Activated T-helper 1 cell treated with anti-CD3 and anti-CD28 coated beads, Interleukin-12 subunit alpha, Interleukin-12 subunit beta, Interleukin-2, Interleukin-4 antibody, amounts not matched to agents 30 ng/mL and 10 ng/mL and 1 ng/mL, durations not matched to agents 14 hours and 24 hours and 36 hours (primary cell): Measurements from ENCODE around the gene KRT83. TPM values are rescaled to one million over a fixed set of nuclear protein-coding genes. Genes with fewer than 3 reads are reported as not detected.
"Not testable (repeated sequence)": the region's sequence is repeated elsewhere in the genome, so short reads cannot be mapped to it uniquely, and the experiment has no call there.

Experiments used
- DNase-seq: peaks from one replicate; pipeline ENCODE4 v3.0.0; 2021; ENCODE audit warnings: low spot score
- H3K27ac Mint-ChIP-seq: one replicate; pipeline ENCODE4 v1.8.0; 2021; ENCODE audit warnings: mild to moderate bottlenecking, mixed read lengths
- H3K27me3 Mint-ChIP-seq: one replicate; pipeline ENCODE4 v1.8.0; 2022; ENCODE audit warnings: mild to moderate bottlenecking, moderate library complexity, mixed read lengths; ENCODE audit not compliant: insufficient read depth
- H3K36me3 Mint-ChIP-seq: one replicate; pipeline ENCODE4 v1.8.0; 2021; ENCODE audit warnings: low read depth, mixed read lengths
- H3K4me1 Mint-ChIP-seq: one replicate; pipeline ENCODE4 v1.8.0; 2021; ENCODE audit warnings: low read depth, mixed read lengths
- H3K4me3 Mint-ChIP-seq: one replicate; pipeline ENCODE4 v1.8.0; 2021; ENCODE audit warnings: mild to moderate bottlenecking, moderate library complexity, mixed read lengths
- H3K9me3 Mint-ChIP-seq: one replicate; pipeline ENCODE4 v1.8.0; 2021; ENCODE audit warnings: mixed read lengths
- intact Hi-C: fragments of 100-400 bp; cut with micrococcal nuclease; formaldehyde crosslinking; loops from one replicate; pipeline ENCODE4 v1.15.1; 2024
- total RNA-seq: library from RNA; stranded (reverse); gene quantifications from 2 replicates; pipeline ENCODE4 v1.2.3, GENCODE V29; 2022

Gene KRT83
- total RNA-seq, 1 donor from 2014 or later = not detected

GRCh38 chr12:52321418-52321817 is 220 bp upstream of the KRT83 start:
- Mint-ChIP-seq H3K4me3 (no peak overlapping the region), H3K9me3 (no peaks in the 10 kb centered on the region), H3K27ac (no peak overlapping the region), H3K4me1 (no peaks in the 10 kb centered on the region), H3K27me3 (peaks cover 28% of the 10 kb centered on the region), H3K36me3 (no peaks in the 10 kb centered on the region)
- intact Hi-C loops = no loop called here
- no peak for DNase-seq

GRCh38 chr12:52319097-52319496 is 2.1 kb downstream of the KRT83 start:
- no peak for DNase-seq
- Mint-ChIP-seq H3K36me3 (no peaks in the 10 kb centered on the region), H3K4me1 (no peaks in the 10 kb centered on the region), H3K27ac (no peak overlapping the region), H3K9me3 (no peaks in the 10 kb centered on the region), H3K4me3 (no peak overlapping the region), H3K27me3 (peaks cover 19% of the 10 kb centered on the region)
- intact Hi-C loops = no loop called here

GRCh38 chr12:52318241-52318990 is 2.8 kb downstream of the KRT83 start:
- Mint-ChIP-seq H3K4me3 (no peak overlapping the region), H3K36me3 (no peaks in the 10 kb centered on the region), H3K27me3 (peaks cover 18% of the 10 kb centered on the region), H3K27ac (no peak overlapping the region), H3K9me3 (no peaks in the 10 kb centered on the region), H3K4me1 (no peaks in the 10 kb centered on the region)
- no peak for DNase-seq
- intact Hi-C loops = no loop called here

- no peak overlapping the region for H3K4me3 Mint-ChIP-seq
- no peak for DNase-seq
- intact Hi-C loops = no loop called here
- H3K27me3 Mint-ChIP-seq = peaks cover 15% of the 10 kb centered on the region
- no peaks in the 10 kb centered on the region for H3K9me3 Mint-ChIP-seq
- no peaks in the 10 kb centered on the region for H3K36me3 Mint-ChIP-seq
- H3K27ac Mint-ChIP-seq = no peak overlapping the region
- no peaks in the 10 kb centered on the region for H3K4me1 Mint-ChIP-seq
These were observed 3.6 kb downstream of the KRT83 start for GRCh38 chr12:52317468-52318052.

GRCh38 chr12:52316701-52317100 is 4.5 kb downstream of the KRT83 start:
- Mint-ChIP-seq H3K9me3 (no peaks in the 10 kb centered on the region), H3K27me3 (peaks cover 16% of the 10 kb centered on the region), H3K36me3 (no peaks in the 10 kb centered on the region), H3K4me3 (no peak overlapping the region), H3K27ac (no peak overlapping the region), H3K4me1 (no peaks in the 10 kb centered on the region)
- DNase-seq = no peak
- intact Hi-C loops = no loop called here

- Mint-ChIP-seq H3K4me1 (no peaks in the 10 kb centered on the region), H3K4me3 (no peak overlapping the region), H3K36me3 (no peaks in the 10 kb centered on the region), H3K27me3 (peaks cover 20% of the 10 kb centered on the region), H3K9me3 (no peaks in the 10 kb centered on the region), H3K27ac (no peak overlapping the region)
- DNase-seq = no peak
- intact Hi-C loops = no loop called here
These were observed 4.9 kb downstream of the KRT83 start for GRCh38 chr12:52316290-52316689.

- H3K9me3 Mint-ChIP-seq, intact Hi-C loops, H3K4me1 Mint-ChIP-seq, H3K27ac Mint-ChIP-seq, DNase-seq, H3K36me3 Mint-ChIP-seq, H3K4me3 Mint-ChIP-seq: not testable (repeated sequence)
- H3K27me3 Mint-ChIP-seq = peaks cover 26% of the 10 kb centered on the region
These were observed 5.5 kb downstream of the KRT83 start for GRCh38 chr12:52315721-52316120.

GRCh38 chr12:52314511-52314910 is 6.7 kb downstream of the KRT83 start:
- no peak for DNase-seq
- intact Hi-C loops = no loop called here
- Mint-ChIP-seq H3K4me1 (no peaks in the 10 kb centered on the region), H3K27me3 (peaks cover 30% of the 10 kb centered on the region), H3K27ac (no peak overlapping the region), H3K4me3 (no peak overlapping the region), H3K9me3 (no peaks in the 10 kb centered on the region), H3K36me3 (no peaks in the 10 kb centered on the region)

- H3K27me3 Mint-ChIP-seq = peaks cover 35% of the 10 kb centered on the region
These were observed 7.3 kb downstream of the KRT83 start for GRCh38 chr12:52313926-52314325.

GRCh38 chr12:52313461-52313860 is 7.7 kb downstream of the KRT83 start:
- intact Hi-C loops = no loop called here
- Mint-ChIP-seq H3K27ac (no peak overlapping the region), H3K36me3 (no peaks in the 10 kb centered on the region), H3K27me3 (peaks cover 40% of the 10 kb centered on the region), H3K4me1 (peaks cover 5% of the 10 kb centered on the region), H3K9me3 (no peaks in the 10 kb centered on the region), H3K4me3 (no peak overlapping the region)
- DNase-seq = no peak

More at GRCh38 chr12:52313926-52314325, 7.3 kb downstream of the KRT83 start:
- Mint-ChIP-seq H3K27ac (no peak overlapping the region), H3K9me3 (no peaks in the 10 kb centered on the region), H3K4me1 (peaks cover under 1% of the 10 kb centered on the region), H3K36me3 (no peaks in the 10 kb centered on the region), H3K4me3 (no peak overlapping the region)
- no peak for DNase-seq
- intact Hi-C loops = no loop called here

GRCh38 chr12:52312086-52312485 is 9.1 kb downstream of the KRT83 start:
- H3K36me3 Mint-ChIP-seq = no peaks in the 10 kb centered on the region
- no peak overlapping the region for H3K27ac Mint-ChIP-seq
- DNase-seq = no peak
- H3K9me3 Mint-ChIP-seq = no peaks in the 10 kb centered on the region
- H3K27me3 Mint-ChIP-seq = peaks cover 51% of the 10 kb centered on the region
- H3K4me1 Mint-ChIP-seq = peaks cover 5% of the 10 kb centered on the region
- H3K4me3 Mint-ChIP-seq = no peak overlapping the region
- intact Hi-C loops = no loop called here

- no peak overlapping the region for H3K4me3 Mint-ChIP-seq
- intact Hi-C loops = no loop called here
- no peak overlapping the region for H3K27ac Mint-ChIP-seq
- peaks cover 5% of the 10 kb centered on the region for H3K4me1 Mint-ChIP-seq
- H3K27me3 Mint-ChIP-seq = peaks cover 56% of the 10 kb centered on the region
- H3K36me3 Mint-ChIP-seq = peaks cover 4% of the 10 kb centered on the region
- DNase-seq = no peak
- H3K9me3 Mint-ChIP-seq = no peaks in the 10 kb centered on the region
These were observed 9.9 kb downstream of the KRT83 start for GRCh38 chr12:52311285-52311648.

- no peaks in the 10 kb centered on the region for H3K9me3 Mint-ChIP-seq
- intact Hi-C loops = no loop called here
- DNase-seq = no peak
- peaks cover 6% of the 10 kb centered on the region for H3K36me3 Mint-ChIP-seq
- no peak overlapping the region for H3K27ac Mint-ChIP-seq
- peaks cover 58% of the 10 kb centered on the region for H3K27me3 Mint-ChIP-seq
- peaks cover 5% of the 10 kb centered on the region for H3K4me1 Mint-ChIP-seq
- H3K4me3 Mint-ChIP-seq = no peak overlapping the region
These were observed 10.4 kb downstream of the KRT83 start for GRCh38 chr12:52310622-52311284.
